H9 (cell line): Measurements from ENCODE around the gene ZKSCAN2. TPM values are rescaled to one million over a fixed set of nuclear protein-coding genes. Genes with fewer than 3 reads are reported as not detected.

ENCODE experiments used
- DNase-seq: peaks from one replicate; pipeline ENCODE4 v3.0.0-alpha.2; 2017
- H2AFZ ChIP-seq: one replicate; pipeline ENCODE4 v1.6.1; 2013; ENCODE audit warnings: mild to moderate bottlenecking, low read length, control low read depth, moderate library complexity
- H2AK5ac ChIP-seq: 2 replicates; pipeline ENCODE4 v1.6.1; 2013; ENCODE audit warnings: low read length, control low read depth, mixed read lengths; ENCODE audit not compliant: insufficient read length
- H2BK120ac ChIP-seq: one replicate; pipeline ENCODE4 v1.6.1; 2013; ENCODE audit warnings: low read depth, mild to moderate bottlenecking, low read length, control low read depth, inconsistent platforms; ENCODE audit not compliant: poor library complexity, severe bottlenecking
- H2BK12ac ChIP-seq: 2 replicates; pipeline ENCODE4 v1.6.1; 2013; ENCODE audit warnings: low read length, control low read depth, mixed read lengths, low read depth; ENCODE audit not compliant: insufficient read length
- H2BK15ac ChIP-seq: 2 replicates; pipeline ENCODE4 v1.6.1; 2013; ENCODE audit warnings: low read depth, low read length, control low read depth
- H2BK20ac ChIP-seq: one replicate; pipeline ENCODE4 v1.6.1; 2013; ENCODE audit warnings: low read depth, mild to moderate bottlenecking, low read length, control low read depth, inconsistent platforms; ENCODE audit not compliant: poor library complexity, severe bottlenecking
- H2BK5ac ChIP-seq: 2 replicates; pipeline ENCODE4 v1.6.1; 2013; ENCODE audit warnings: low read length, control low read depth, mixed read lengths; ENCODE audit not compliant: insufficient read length
- H3K14ac ChIP-seq: 2 replicates; pipeline ENCODE4 v1.6.1; 2013; ENCODE audit warnings: low read length, control low read depth; ENCODE audit not compliant: insufficient read depth
- H3K18ac ChIP-seq: 2 replicates; pipeline ENCODE4 v1.6.1; 2013; ENCODE audit warnings: low read depth, mild to moderate bottlenecking, mixed read lengths, low read length, control low read depth; ENCODE audit not compliant: insufficient read length
- H3K23ac ChIP-seq: 2 replicates; pipeline ENCODE4 v1.6.1; 2013; ENCODE audit warnings: low read length, control low read depth, mixed read lengths, low read depth; ENCODE audit not compliant: insufficient read length
- H3K23me2 ChIP-seq: 2 replicates; pipeline ENCODE4 v1.6.1; 2013; ENCODE audit warnings: low read depth, mild to moderate bottlenecking, mixed read lengths, low read length, control low read depth; ENCODE audit not compliant: insufficient read length, poor library complexity, severe bottlenecking
- H3K27ac ChIP-seq: 2 replicates; pipeline ENCODE4 v1.5.1; 2013; ENCODE audit warnings: low read length, control low read depth, mixed read lengths, low read depth; ENCODE audit not compliant: insufficient read length
- H3K27me3 ChIP-seq: 2 replicates; pipeline ENCODE4 v1.6.1; 2013; ENCODE audit warnings: low read length, control low read depth, inconsistent platforms; ENCODE audit not compliant: insufficient read depth
- H3K4ac ChIP-seq: 2 replicates; pipeline ENCODE4 v1.6.1; 2013; ENCODE audit warnings: low read depth, mild to moderate bottlenecking, control low read depth, inconsistent platforms, low read length, moderate library complexity
- H3K4me1 ChIP-seq: 2 replicates; pipeline ENCODE4 v1.6.1; 2013; ENCODE audit warnings: low read length, control low read depth, inconsistent platforms; ENCODE audit not compliant: insufficient read depth
- H3K4me2 ChIP-seq: 2 replicates; pipeline ENCODE4 v1.6.1; 2013; ENCODE audit warnings: low read length, control low read depth, mixed read lengths; ENCODE audit not compliant: insufficient read length, insufficient read depth
- H3K56ac ChIP-seq: 2 replicates; pipeline ENCODE4 v1.6.1; 2013; ENCODE audit warnings: low read depth, mild to moderate bottlenecking, mixed read lengths, low read length, control low read depth; ENCODE audit not compliant: insufficient read length
- H3K79me1 ChIP-seq: 2 replicates; pipeline ENCODE4 v1.6.1; 2013; ENCODE audit warnings: low read depth, mild to moderate bottlenecking, moderate library complexity, low read length, control low read depth, inconsistent platforms; ENCODE audit not compliant: insufficient read depth, poor library complexity, severe bottlenecking
- H3K79me2 ChIP-seq: 2 replicates; pipeline ENCODE4 v1.6.1; 2013; ENCODE audit warnings: low read length, control low read depth, inconsistent platforms; ENCODE audit not compliant: insufficient read depth
- H3K9ac ChIP-seq: 2 replicates; pipeline ENCODE4 v1.6.1; 2013; ENCODE audit warnings: low read length, control low read depth, mixed read lengths; ENCODE audit not compliant: insufficient read length; ENCODE audit errors: extremely low read depth
- H3K9me3 ChIP-seq: one replicate; pipeline ENCODE4 v1.6.1; 2013; ENCODE audit warnings: low read depth, low read length, inconsistent platforms; ENCODE audit not compliant: control insufficient read depth
- H3T11ph ChIP-seq: one replicate; pipeline ENCODE4 v1.6.1; 2013; ENCODE audit warnings: mild to moderate bottlenecking, low read length, control low read depth, inconsistent platforms
- H4K20me1 ChIP-seq: one replicate; pipeline ENCODE4 v1.6.1; 2013; ENCODE audit not compliant: control insufficient read depth, insufficient read length, insufficient read depth
- H4K5ac ChIP-seq: 2 replicates; pipeline ENCODE4 v1.6.1; 2013; ENCODE audit warnings: low read depth, mild to moderate bottlenecking, mixed read lengths, low read length, control low read depth; ENCODE audit not compliant: insufficient read length
- H4K8ac ChIP-seq: replicated peaks from 2 replicates; pipeline ENCODE4 v1.6.1; 2013; ENCODE audit warnings: low read length, control low read depth, mixed read lengths, low read depth; ENCODE audit not compliant: insufficient read length
- H4K91ac ChIP-seq: 2 replicates; pipeline ENCODE4 v1.6.1; 2013; ENCODE audit warnings: low read depth, mild to moderate bottlenecking, moderate library complexity, mixed read lengths, low read length, control low read depth; ENCODE audit not compliant: insufficient read length
- H3K27ac Mint-ChIP-seq, 3 experiments: 2 replicates in 2 of 3; 3 replicates in 1 of 3; pipeline ENCODE4 v1.8.0; 2020 to 2021; ENCODE audit warnings: mixed read lengths in 3 of 3, mild to moderate bottlenecking in 1 of 3, moderate library complexity in 1 of 3
- H3K27me3 Mint-ChIP-seq: 2 replicates; pipeline ENCODE4 v1.8.0; 2021; ENCODE audit warnings: low read depth, mild to moderate bottlenecking, moderate library complexity, mixed read lengths
- H3K36me3 Mint-ChIP-seq, 3 experiments: 2 replicates in 2 of 3; 3 replicates in 1 of 3; pipeline ENCODE4 v1.8.0; 2020 to 2021; ENCODE audit warnings: low read depth in 3 of 3, mixed read lengths in 3 of 3; ENCODE audit not compliant: insufficient read depth in 1 of 3
- H3K4me1 Mint-ChIP-seq, 2 experiments: 2 replicates each; pipeline ENCODE4 v1.8.0; 2020; ENCODE audit warnings: mixed read lengths in 2 of 2
- H3K4me3 Mint-ChIP-seq, 2 experiments: 2 replicates in 1 of 2; 3 replicates in 1 of 2; pipeline ENCODE4 v1.8.0; 2020 to 2021; ENCODE audit warnings: mild to moderate bottlenecking in 2 of 2, mixed read lengths in 2 of 2, moderate library complexity in 1 of 2
- H3K9me3 Mint-ChIP-seq, 2 experiments: 2 replicates in 1 of 2; 3 replicates in 1 of 2; pipeline ENCODE4 v1.8.0; 2020; ENCODE audit warnings: mild to moderate bottlenecking in 2 of 2, mixed read lengths in 2 of 2, moderate library complexity in 1 of 2
- CTCF ChIP-seq: fragments of 200-600 bp; sonication (generic); conservative IDR thresholded peaks from 3 replicates; pipeline ENCODE4 v1.8.0; 2021; ENCODE audit warnings: antibody characterized with exemption, mild to moderate bottlenecking
- WGBS: extraction: QIAGEN DNeasy Blood & Tissue Kit; methylation state at CpG from one replicate; pipeline ENCODE4 v1.1.7; 2013; ENCODE audit warnings: missing lambda C conversion rate, low lambda C conversion rate, mixed read lengths; ENCODE audit not compliant: insufficient read length; ENCODE audit errors: extremely low coverage; 5-methylcytosine and 5-hydroxymethylcytosine counted together
- total RNA-seq: library from RNA; stranded (reverse); gene quantifications from 2 replicates; pipeline ENCODE4 v1.2.1, GENCODE V29; 2021

The ZKSCAN2 gene
- total RNA-seq, 1 experiment from 2014 or later, result 16.5 TPM

- Mint-ChIP-seq H3K27me3 (no peaks in the 10 kb centered on the region), H3K27ac (no peak overlapping the region), H3K4me1 (no peaks in the 10 kb centered on the region), H3K4me3 (no peak overlapping the region), H3K9me3 (peaks cover 4 to 10% of the 10 kb centered on the region in 2 experiments; a peak in 1 of 5 replicates), H3K36me3 (peaks cover 41 to 80% (median 73%) of the 10 kb centered on the region in 3 experiments)
- H2BK5ac ChIP-seq, result no peak overlapping the region
- H3K27ac ChIP-seq, result no peak overlapping the region
- no peak overlapping the region for H2BK120ac ChIP-seq
- no CpG with 5 or more reads among the region's 2 CpGs for WGBS
- H2BK15ac ChIP-seq, result no peak overlapping the region
- H4K20me1 ChIP-seq, result no peaks in the 10 kb centered on the region
- H3K27me3 ChIP-seq, result no peaks in the 10 kb centered on the region
- H2BK20ac ChIP-seq, result no peak overlapping the region
- no peak overlapping the region for H4K8ac ChIP-seq
- no peaks in the 10 kb centered on the region for H3K79me2 ChIP-seq
- no peak for TF ChIP-seq CTCF
- H3K79me1 ChIP-seq, result peaks cover 3% of the 10 kb centered on the region
- no peak overlapping the region for H3K14ac ChIP-seq
- no peaks in the 10 kb centered on the region for H3K4me1 ChIP-seq
- H4K91ac ChIP-seq, result no peak overlapping the region
- H3K4me2 ChIP-seq, result no peak overlapping the region
- H3K18ac ChIP-seq, result no peak overlapping the region
- H3K4ac ChIP-seq, result no peak overlapping the region
- H3K9ac ChIP-seq, result no peak overlapping the region
- H3K23ac ChIP-seq, result no peak overlapping the region
- H2BK12ac ChIP-seq, result no peak overlapping the region
- H4K5ac ChIP-seq, result no peak overlapping the region
- H3K9me3 ChIP-seq, result no peaks in the 10 kb centered on the region
- H3T11ph ChIP-seq, result no peak overlapping the region
- H2AFZ ChIP-seq, result no peak overlapping the region
- H3K56ac ChIP-seq, result no peak overlapping the region
- no peak overlapping the region for H2AK5ac ChIP-seq
- no peak for DNase-seq
- no peaks in the 10 kb centered on the region for H3K23me2 ChIP-seq
Measured at GRCh38 chr16:25250467-25250866, 7.2 kb downstream of the ZKSCAN2 start.
